Thoracic aorta (tissue), 2 donors: ENCODE results near the gene SOX5. TPM values are rescaled to one million over a fixed set of nuclear protein-coding genes. Genes with fewer than 3 reads are reported as not detected.
"Not testable (repeated sequence)": the region's sequence is repeated elsewhere in the genome, so short reads cannot be mapped to it uniquely, and the experiment has no call there.

ENCODE experiments used
- ATAC-seq: fragments of 150-250 bp; one replicate; pipeline ENCODE4 v1.8.0; 2017; ENCODE audit warnings: low read depth; ENCODE audit not compliant: insufficient number of reproducible peaks, low FRiP score
- DNase-seq: peaks from one replicate; pipeline ENCODE4 v3.0.0-alpha.2; 2020; ENCODE audit warnings: low spot score
- H3K27ac ChIP-seq, 2 donors: fragments of 200-600 bp; sonication (generic); 1 replicate in 1 of 2; 2 replicates in 1 of 2; pipeline ENCODE4 v1.5.1; 2016; ENCODE audit warnings: mild to moderate bottlenecking in 2 of 2, moderate library complexity in 2 of 2
- H3K27me3 ChIP-seq: fragments of 200-600 bp; sonication (generic); replicated peaks from 2 replicates; pipeline ENCODE4 v1.6.0; 2016; ENCODE audit warnings: mild to moderate bottlenecking; ENCODE audit not compliant: insufficient read depth
- H3K36me3 ChIP-seq: fragments of 200-600 bp; sonication (generic); one replicate; pipeline ENCODE4 v1.5.1; 2016
- H3K4me1 ChIP-seq, 2 donors: fragments of 200-600 bp; sonication (generic); 1 replicate in 1 of 2; 2 replicates in 1 of 2; pipeline versions ENCODE4 v1.5.1 to v1.6.0; 2016; ENCODE audit warnings: low read depth in 2 of 2, mild to moderate bottlenecking in 1 of 2; ENCODE audit not compliant: control insufficient read depth in 1 of 2
- H3K4me3 ChIP-seq: fragments of 200-600 bp; sonication (generic); 2 replicates; pipeline ENCODE4 v1.5.1; 2016; ENCODE audit warnings: mild to moderate bottlenecking
- H3K9me3 ChIP-seq: fragments of 200-600 bp; sonication (generic); 2 replicates; pipeline ENCODE4 v1.5.1; 2016
- CTCF ChIP-seq: fragments of 200-600 bp; sonication (generic); IDR thresholded peaks from one replicate; pipeline ENCODE4 v1.5.1; 2019; ENCODE audit warnings: antibody characterized with exemption
- total RNA-seq, 2 donors: library from RNA; depleted of rRNA; stranded (reverse); fragments of >200 nt; gene quantifications; one replicate each; pipeline versions ENCODE4 v1.1.0 to v1.2.3, GENCODE V29; 2016

Gene SOX5
- total RNA-seq, 2 donors from 2014 or later, result 36.8 to 37.0 TPM

- Histone ChIP-seq H3K36me3 (no peaks in the 10 kb centered on the region), H3K4me1 (no peaks in the 10 kb centered on the region), H3K27ac (no peak overlapping the region), H3K27me3 (no peaks in the 10 kb centered on the region), H3K4me3 (no peak overlapping the region), H3K9me3 (no peaks in the 10 kb centered on the region)
- no peak for DNase-seq
- no peak for ATAC-seq
- no peak for TF ChIP-seq CTCF
Measured at GRCh38 chr12:23834076-23834475, 115.4 kb downstream of the SOX5 start.

GRCh38 chr12:23831739-23832138, 117.7 kb downstream of the SOX5 start:
- Histone ChIP-seq H3K4me1 (no peaks in the 10 kb centered on the region), H3K4me3 (no peak overlapping the region), H3K36me3 (no peaks in the 10 kb centered on the region), H3K9me3 (no peaks in the 10 kb centered on the region), H3K27me3 (no peaks in the 10 kb centered on the region), H3K27ac (no peak overlapping the region)
- ATAC-seq, result no peak
- DNase-seq, result no peak
- TF ChIP-seq CTCF, result no peak

- TF ChIP-seq CTCF, result no peak
- no peaks in the 10 kb centered on the region for H3K9me3 ChIP-seq
- no peaks in the 10 kb centered on the region for H3K4me1 ChIP-seq
- H3K27ac ChIP-seq, result no peak overlapping the region
- ATAC-seq (no peak), DNase-seq (no peak)
- H3K4me3 ChIP-seq, result no peak overlapping the region
- no peaks in the 10 kb centered on the region for H3K36me3 ChIP-seq
- no peaks in the 10 kb centered on the region for H3K27me3 ChIP-seq
Measured at GRCh38 chr12:23830210-23830609, 119.3 kb downstream of the SOX5 start.

- no peak overlapping the region for H3K27ac ChIP-seq
- ATAC-seq (no peak), DNase-seq (no peak)
- H3K9me3 ChIP-seq, result no peaks in the 10 kb centered on the region
- H3K27me3 ChIP-seq, result no peaks in the 10 kb centered on the region
- no peak overlapping the region for H3K4me3 ChIP-seq
- H3K36me3 ChIP-seq, result no peaks in the 10 kb centered on the region
- no peak for TF ChIP-seq CTCF
- no peaks in the 10 kb centered on the region for H3K4me1 ChIP-seq
Measured at GRCh38 chr12:23827353-23827752, 122.1 kb downstream of the SOX5 start.

GRCh38 chr12:23825124-23825523, 124.3 kb downstream of the SOX5 start:
- not testable (repeated sequence) for H3K4me3 ChIP-seq, H3K36me3 ChIP-seq, DNase-seq, H3K27ac ChIP-seq, H3K4me1 ChIP-seq, H3K27me3 ChIP-seq, ATAC-seq, H3K9me3 ChIP-seq

GRCh38 chr12:23824358-23824757, 125.1 kb downstream of the SOX5 start:
- H3K9me3 ChIP-seq, result no peaks in the 10 kb centered on the region
- H3K36me3 ChIP-seq, result no peaks in the 10 kb centered on the region
- DNase-seq (no peak), ATAC-seq (no peak)
- TF ChIP-seq CTCF, result no peak
- H3K27me3 ChIP-seq, result no peaks in the 10 kb centered on the region
- no peak overlapping the region for H3K4me3 ChIP-seq
- no peaks in the 10 kb centered on the region for H3K4me1 ChIP-seq
- no peak overlapping the region for H3K27ac ChIP-seq

GRCh38 chr12:23822883-23823282, 126.6 kb downstream of the SOX5 start:
- not testable (repeated sequence) for H3K27ac ChIP-seq, ATAC-seq

More at GRCh38 chr12:23822883-23823282, 126.6 kb downstream of the SOX5 start:
- DNase-seq, H3K9me3 ChIP-seq, H3K36me3 ChIP-seq, H3K4me3 ChIP-seq, H3K27me3 ChIP-seq, H3K4me1 ChIP-seq: not testable (repeated sequence)
